NCI-H1048 (cell line): Measurements from ENCODE around the gene PNMA6F.
A peak's percentile ranks its signal among the peaks of the same experiment; 100 is the strongest.
"Not testable (repeated sequence)": the region's sequence is repeated elsewhere in the genome, so short reads cannot be mapped to it uniquely, and the experiment has no call there.

Experiments used
- DNase-seq: peaks from one replicate; lab custom pipeline; 2025; lab: John Stamatoyannopoulos, UW

The PNMA6F gene

DNA sequence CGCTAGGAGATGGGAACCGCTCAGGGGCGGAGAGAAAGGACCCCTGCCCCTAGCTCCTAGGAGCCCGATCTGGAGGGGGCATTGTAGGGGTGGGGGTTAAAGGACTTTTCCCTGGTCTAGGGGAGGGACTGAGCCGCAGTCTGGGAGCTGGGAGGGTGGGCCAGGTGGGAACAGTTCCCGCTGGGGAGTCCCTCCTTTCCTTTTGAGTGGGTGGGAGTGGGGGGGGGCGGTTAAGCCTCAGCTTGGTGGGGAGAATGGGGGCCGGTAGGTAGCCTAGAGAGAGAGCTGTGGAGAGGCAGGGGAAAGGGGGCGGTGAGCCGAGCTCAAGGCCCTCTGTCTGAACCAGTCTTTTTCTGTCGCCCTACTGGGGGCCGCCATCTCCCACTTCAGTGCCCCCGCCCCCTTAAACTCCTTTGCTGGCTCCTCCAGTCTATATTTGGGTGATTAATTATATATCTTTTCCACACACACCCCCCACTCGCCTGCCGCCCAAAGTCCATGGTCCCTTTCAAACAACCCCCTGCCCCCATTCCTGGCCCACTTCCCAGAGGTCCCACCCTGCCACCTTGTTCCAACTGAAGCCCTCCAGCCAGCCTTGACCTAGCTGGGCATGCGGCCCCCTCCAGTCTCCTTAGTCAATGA is 13.2 kb upstream of the PNMA6F start:
- DNase-seq, result no peak

DNA sequence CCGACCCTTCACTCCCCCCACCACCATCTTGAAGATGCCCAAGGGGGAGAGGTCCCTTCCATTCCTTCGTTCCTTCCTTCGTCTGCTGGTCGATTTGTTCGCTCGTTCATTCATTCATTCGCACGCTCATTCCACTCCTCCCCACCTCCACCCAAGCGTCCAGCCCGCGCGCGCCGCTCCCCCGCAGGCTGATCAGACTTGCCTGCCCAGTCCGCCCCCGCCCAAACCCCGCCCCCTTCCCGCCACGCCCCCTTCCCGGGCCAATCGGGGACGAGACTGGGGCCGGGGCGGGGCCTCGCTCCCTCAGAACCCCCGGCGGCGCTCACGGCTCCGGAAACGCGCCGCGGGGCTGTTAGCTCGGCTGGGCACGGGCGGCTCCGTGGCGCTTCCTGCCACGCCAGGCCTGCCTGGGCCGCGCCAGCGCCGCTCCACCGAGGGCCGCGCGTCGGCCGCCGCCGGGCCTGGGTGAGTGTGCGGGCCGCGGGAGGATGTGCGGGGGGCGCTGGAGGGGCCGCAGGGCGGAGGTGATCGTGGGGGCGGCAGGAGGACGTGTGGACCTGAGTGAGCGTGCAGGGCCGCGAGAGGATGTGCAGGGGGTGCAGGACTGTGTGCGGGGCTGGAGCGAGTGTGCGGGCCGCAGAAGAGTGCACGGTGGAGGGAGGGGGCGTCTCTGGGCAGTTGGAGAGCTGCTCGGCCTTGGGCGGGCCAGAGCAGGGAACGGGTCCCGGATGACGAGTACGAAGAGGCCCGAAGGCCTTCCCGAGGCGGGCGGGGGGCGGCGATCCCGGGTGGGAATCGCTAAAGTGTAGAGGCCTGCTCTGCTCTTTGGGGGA is 12.5 kb upstream of the PNMA6F start, which contains the start of gene ZNF275:
Gene ZNF275, plus strand, starts transcription at position 333 of the 833 bp plus-strand sequence. CDS start 2,527 bp downstream, outside the sequence.
- peak; percentile 17 for DNase-seq

DNA sequence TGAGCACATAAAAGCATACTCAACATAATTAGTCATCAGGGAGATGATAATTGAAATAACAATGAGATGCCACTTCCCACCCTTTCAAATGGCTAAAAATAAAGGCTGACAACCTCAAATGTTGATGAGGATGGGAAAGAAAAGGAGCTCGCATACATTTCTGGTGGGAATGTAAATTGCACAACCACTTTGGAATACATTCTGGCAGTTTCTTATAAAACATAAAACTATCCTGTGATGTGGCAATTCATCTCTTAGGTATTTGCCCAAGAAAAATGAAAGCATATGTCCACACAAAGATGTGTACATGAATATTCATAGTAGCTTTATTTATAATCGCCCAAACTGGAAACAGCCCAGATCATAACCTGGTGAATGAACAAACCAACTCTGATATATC is 11.7 kb upstream of the PNMA6F start:
- no peak for DNase-seq

DNA sequence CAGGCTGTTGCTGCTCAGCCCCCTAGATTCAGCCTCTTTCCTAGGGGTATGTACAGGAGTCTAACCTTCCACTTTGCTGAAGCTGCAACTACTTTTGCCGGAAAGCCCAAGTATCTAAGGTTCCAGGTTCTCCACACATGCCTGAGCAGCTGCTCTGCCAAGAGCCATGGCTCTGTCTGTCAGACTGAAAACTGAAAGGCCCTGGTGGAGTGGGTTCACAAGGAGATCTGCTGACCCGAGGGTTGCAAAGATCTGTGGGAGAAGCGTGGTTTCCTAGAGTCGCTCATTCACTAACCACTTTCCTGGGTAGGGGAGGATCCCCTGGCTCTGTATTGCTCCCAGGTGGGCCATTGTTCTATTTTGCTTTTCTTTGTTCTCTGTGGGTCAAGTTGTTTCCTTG is 6.0 kb upstream of the PNMA6F start:
- DNase-seq, result no peak

DNA sequence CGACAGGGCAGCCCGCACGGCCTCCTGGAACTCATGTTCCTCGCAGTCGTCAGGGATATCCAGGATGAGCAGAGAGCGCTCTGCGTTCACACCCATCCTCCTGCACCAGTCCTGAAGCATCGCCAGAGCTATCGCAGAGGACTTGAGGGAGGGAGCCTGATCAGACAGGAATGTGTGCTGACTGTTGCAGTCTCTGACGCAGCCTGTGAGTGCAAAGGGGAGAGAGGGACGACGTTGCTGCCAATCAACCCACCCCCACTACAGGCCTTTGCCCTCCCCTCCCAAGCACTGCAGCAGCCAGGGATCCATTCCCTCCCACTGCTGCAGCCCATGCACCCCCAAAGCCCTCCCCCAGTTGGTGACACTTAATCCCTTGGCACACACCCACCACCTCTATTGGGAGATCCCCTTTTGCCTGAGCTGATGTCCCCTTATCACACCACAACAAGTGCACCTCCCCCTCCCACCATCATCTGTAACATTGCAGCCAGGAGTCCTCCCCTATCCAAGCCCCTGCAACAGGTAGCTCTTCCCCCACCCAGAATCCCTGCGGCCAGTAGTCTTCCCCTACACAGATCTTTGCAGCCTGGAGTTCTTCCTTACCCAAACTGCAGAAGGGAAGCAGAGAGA is 897 bp downstream of the PNMA6F start:
- no peak for DNase-seq

DNA sequence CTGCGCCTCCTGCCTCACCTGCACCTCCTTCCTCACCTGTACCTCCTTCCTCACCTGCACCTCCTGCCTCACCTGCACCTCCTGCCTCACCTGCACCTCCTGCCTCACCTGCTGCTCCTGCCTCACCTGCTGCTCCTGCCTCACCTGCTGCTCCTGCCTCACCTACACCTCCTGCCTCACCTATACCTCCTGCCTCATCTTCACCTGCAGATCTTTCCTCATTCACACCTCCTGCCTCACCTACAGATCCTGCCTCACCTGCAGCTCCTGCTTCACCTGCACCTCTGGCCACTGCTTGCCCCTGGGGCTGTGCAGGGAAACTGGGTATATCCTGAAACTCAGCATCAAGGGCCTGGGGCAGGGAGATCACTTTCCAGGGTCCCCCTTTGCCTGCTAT is 1.5 kb downstream of the PNMA6F start:
- not testable (repeated sequence) for DNase-seq

DNA sequence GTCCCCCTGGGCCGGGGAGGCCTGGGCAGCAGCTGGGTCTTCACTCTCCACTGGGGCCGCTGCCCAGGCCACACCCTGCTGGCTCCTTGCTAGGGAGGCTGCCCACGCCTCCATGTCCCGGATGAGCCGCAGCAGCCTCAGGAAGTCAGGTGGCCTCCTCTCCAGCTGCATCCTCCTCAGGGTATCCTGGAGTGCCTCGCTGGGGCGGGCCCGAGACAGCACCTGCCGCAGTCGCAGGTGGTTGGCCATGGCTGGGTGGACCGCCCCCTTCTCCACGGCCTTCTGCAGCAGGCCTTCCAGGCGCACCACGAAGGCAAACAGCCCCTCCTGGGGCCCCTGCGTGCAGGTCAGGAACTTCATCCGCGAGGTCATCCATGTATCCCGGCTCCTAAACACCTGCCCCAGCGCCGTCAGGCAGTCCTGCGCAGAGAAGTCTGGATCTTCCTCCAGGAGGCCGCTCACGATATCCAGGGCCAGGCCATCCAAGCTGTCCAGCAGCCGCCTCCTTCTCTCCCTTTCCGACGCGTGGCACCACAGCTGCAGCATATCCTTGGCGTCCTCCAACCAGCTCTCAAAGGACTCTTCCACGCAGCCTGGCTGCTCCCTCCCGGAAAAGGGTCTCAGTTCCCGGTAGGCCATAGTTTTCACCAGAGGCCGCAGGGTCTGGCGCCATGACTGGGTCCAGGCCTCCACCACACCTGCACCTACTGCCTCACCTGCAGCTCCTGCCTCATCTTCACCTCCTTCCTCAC is 2.1 kb downstream of the PNMA6F start:
- DNase-seq, result no peak

DNA sequence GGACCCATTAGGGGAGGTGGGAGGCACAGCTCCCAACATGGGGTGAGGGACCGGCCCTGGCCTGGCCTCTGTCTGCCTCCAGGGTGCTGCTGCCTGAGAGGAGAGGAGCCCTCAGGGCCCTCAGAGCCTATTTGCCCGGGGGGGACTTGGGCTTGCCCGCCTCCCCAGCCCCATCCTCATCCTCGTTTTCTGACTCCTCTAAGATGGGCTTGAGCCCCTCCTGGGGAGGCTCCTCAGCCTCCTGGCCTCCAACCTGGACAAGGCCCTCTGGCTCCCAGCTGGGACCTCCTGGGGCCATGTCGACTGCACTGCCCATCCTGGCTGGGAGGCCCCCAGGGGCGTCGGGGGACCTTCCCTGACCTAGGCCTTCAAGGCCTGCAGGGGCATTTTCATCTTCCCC is 2.8 kb downstream of the PNMA6F start:
- no peak for DNase-seq

DNA sequence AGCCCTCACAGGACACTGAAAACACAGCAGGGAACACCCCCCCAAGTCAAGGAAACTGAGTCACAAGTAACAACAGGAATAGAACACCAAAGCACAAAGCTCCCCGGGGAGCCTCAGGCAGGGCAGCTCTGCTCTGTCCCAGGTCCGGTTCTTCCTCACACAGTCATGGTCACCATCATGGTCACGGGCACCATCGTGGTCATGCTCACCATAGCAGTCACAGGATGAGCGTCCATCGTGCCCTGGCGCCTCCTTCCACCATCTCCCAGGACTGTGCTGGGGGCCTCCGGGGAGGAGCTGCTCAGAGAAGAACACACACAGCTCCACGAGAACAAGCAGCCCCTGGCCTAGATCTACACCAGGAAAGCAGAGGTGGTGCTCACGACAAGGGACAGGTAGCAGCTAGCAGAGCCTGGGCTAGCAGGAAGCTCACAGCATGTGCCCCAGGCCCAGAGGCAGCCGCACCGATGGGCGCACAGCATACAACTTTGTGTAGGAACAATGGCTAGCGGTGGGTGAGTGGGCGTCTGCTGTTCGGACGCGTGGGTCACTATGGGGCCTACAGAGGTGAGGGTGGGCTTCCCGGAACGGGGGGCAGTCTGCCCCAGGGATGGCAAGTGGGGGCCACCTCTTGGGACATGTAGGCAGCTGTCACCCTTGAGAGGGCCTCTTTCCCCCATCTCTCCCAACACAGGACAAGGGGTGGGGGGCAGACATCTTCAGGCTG is 3.4 kb downstream of the PNMA6F start:
- DNase-seq, result no peak

DNA sequence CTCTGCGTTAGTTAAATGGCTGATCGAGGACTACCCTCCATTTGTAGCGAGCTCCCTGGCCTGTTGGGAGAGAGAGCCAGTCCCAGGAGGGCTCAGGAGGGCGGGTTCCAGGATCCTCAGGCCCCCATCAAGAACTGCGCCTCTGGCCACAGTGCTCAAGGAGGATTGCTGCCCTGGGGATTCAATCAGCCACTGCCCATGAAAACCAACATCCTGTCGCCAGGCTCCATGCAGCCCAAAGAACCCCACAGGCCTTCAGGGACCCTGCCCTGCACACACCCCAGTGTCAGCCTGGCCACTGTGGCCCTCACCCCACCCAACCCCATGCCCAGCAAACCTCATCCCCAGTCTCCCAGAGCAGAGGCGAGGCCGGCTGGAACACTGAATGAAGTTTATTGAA is 4.3 kb downstream of the PNMA6F start:
- no peak for DNase-seq

DNA sequence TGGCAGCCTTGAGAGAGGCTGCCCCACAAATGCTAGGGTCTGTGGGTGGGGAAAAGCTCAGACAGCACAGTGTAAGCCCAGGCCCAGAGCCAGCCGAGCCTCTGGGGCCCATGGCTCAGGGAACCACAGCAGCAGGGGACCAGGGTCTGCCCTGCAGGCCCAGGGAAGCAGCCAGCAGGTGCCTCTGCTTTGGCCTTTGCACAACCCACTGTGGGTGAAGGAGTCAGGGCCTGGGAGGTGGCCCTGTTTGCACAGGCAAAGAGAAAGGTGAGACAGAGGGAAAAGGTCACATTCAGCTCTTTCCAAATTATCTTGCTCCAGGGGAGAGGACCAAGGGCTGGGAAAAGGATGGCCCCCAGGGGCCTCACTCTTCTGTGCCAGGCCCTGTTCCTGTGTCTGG is 8.7 kb downstream of the PNMA6F start:
- no peak for DNase-seq

DNA sequence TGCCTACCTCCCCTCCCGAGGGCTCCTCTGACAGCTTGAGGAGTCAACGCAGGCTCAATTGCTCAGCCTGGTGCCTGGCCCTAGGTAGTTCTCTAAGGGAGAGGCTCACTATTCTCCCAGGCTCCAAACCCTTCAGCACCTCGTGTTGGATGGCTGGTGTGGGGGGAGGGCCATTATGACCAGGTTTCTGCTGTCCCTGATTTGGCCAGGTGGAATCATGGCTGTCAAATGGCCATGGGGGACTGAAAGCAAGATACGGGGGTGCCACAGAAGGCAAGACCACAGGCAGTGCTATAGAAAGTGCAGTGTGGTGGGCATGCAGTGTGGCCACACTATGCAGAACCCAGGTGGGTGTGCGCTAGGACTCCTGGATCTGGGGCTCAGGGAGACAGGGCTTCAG is 9.5 kb downstream of the PNMA6F start:
- DNase-seq, result no peak

DNA sequence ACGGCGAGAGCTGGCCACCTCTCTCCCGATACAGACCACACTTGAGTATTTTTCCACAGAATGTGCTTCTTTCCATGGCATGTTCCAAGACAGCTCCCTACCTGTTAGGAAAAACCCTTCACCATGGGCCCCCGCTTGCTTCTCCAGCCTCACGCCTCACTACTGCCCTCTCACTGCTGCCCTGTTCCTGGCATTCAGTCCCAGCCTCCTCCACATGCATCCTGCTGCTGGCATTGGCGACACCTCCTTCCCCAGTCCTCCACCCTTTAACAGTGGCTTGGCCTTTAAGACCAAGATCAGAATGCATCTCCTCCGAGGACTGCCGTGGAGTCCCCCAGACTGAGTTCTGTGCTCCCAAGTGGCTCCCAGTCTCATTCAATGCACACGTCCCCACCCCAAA is 10.7 kb downstream of the PNMA6F start:
- DNase-seq, result no peak

DNA sequence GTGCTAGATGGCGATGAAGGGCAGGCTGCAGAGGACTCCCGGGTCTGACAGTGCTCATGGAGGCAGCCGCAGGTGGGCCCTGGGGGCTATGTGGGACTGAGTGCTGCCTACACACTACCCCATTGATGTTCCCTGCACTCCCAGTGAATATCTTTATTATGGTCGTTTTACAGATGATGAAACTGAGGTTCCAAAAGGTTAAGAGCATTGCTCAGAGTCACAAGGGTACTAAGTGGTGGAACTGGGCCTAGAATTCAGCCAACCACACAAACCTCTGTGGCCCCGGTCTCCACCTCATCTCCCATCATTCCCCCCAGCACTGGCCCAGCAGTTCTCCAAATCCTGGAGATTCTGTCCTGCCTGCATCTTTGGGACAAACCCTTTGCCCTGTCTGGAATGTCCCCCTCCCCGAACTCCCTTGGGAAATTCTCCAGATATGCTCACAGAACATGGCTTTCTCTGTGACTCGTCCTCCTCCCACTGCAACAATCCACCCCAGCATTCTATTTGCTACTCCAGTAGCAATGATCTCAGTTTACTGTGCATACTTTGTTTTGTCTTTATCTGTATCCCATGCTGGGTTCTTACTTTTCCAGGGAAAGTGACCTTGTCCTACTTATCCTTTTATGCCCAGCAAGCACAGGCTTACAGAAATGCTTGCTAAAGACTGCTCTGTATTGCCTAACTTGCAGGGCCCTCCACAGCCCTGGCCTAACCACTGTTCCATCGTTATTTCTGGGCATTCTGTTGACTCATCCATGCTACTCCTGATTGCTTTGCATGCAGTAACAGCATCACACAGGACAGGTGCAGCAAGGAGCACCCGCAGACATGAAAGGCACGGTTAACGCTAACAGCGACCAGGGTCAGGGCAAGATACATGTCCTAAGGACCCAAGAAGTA is 14.0 kb downstream of the PNMA6F start:
- DNase-seq, result no peak

DNA sequence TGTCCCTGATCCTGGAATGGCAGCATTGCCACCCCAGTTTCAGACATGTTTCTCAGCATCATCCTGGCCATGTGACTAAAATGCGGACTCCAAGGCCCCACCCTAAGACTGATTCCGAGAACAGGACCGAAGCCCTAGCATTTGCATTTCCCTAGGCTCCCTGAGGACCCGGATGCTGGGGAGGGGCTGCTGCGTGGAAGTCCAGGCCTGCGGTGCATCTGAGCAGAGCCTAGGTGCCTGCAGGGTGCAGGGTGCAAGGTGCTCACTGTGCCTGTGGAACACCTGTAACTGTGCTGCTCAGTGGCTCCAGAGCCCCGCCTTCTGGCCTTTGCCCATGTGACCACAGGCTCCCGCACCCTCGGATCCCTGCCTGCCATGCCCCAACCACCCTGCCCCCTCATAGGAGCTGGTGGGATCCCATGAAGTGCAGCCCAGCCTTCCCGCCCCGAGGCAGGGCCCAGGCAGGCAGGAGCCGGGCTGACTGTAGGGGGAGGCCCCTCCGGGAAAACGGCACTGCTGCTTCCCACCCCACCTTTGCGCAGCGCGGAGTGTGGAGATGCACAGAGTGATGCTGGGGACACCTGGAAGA is 14.9 kb downstream of the PNMA6F start:
- DNase-seq, result no peak

DNA sequence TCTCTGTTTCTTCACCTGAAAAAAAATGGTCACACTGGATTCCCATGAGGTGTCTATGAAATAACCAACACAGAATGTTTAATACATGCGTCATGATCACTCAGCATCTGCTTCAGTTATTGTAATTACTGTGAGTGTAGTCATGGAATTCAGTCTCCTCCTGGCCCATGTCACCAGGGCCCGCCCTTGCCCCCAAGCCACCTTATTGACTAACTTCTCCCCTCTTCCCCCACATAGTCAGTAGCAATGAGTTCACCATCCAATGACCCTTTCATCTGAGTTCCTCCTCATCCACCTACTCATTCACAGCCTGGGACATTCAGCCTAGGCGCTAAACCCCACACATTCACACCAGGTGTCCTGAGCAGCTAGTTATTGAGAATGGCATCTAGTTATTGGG is 15.6 kb downstream of the PNMA6F start:
- DNase-seq, result no peak

DNA sequence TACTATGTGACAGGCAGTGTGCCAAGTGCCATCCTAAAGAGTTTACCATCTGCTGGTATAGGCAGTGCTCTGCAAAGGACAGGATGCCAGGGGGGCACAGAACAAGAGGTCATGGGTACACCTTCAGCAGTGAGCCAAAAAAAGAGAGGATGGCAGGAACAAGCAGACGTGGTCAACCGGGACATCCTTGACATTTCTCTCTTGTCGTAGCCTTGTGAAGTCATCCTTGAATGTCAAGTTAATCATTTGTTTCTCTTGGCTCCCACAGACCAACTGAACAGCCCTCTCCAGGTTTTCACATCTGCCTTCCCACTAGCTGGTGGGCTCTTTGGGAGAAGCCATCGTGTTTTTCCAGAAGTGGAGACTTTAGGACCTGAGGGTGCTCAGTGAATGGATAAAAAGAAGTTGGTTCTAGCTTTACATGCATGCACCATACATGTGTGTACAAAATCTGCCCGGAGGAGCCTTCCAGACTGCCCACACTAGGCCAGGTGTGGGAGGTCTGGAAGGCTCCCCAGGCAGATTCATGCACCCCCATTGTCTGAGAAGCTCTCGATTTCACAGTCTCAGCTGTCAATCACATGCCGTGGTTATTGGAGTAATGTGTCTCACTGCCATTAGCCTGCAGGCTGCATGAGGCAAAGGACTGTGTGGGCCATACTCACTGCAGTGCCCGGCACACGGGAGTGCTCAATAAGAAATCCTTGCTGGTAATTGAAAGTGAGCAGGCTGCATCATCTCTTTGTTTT is 16.4 kb downstream of the PNMA6F start:
- no peak for DNase-seq

DNA sequence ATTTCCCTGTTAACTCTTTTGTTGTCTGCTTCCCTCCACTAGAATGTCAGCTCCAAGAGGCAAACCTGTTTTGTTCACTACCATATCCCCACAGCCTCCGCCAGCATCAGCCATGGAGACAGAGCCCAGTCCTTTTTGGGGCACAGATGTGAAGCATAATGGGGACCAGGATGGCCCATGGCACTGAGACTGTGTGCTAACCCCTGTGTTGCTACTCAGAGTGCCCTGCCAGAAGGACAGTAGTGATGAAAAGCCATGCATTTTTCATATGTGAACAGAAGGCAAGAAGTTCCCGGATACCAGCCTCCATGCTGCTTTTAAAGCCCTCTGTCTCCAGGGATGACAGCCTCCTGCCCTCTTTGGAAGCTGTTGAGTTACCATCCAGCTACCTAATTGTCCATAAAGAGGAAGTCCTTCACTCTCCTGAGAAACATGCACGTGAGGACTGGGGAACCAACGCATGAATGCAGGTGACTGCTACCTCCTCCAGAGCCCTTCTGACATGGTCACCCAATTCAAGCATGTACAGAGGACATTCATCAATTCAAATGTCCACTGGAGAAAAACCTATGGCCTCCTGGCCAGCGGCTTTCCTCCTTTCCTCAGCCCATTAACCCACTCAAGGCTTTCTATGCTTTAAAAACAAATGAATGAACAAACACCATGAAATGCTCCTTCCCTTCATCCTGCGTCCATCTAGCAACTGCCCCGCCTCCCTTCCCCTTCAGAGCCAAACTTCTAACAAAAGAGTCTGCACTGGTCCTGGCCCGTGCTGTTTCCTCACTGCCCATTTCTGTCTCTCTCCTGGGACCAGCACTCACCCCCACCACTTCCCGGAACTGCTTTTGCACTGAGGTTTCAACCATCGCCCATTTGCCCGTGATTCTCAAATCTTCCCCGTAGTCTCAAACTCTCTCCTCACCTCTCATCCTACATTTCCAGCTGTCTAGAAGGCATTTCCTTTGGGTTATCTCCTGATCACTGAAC is 18.0 kb downstream of the PNMA6F start:
- no peak for DNase-seq
